GM19463 (cell line): ENCODE data around the gene DMC1.
"Not testable (repeated sequence)": the region's sequence is repeated elsewhere in the genome, so short reads cannot be mapped to it uniquely, and the experiment has no call there.

Experiments used
- ATAC-seq: cut with Tn5 transposase; IDR thresholded peaks from one replicate; pipeline ENCODE4 v1.9.1; 2021; ENCODE audit warnings: mild to moderate bottlenecking, moderate library complexity; ENCODE audit not compliant: unreplicated experiment

DMC1 gene

GRCh38 chr22:38470179-38470578, 99.8 kb downstream of the DMC1 start:
- ATAC-seq, result not testable (repeated sequence)

- ATAC-seq, result no peak
Measured at GRCh38 chr22:38469306-38469781, 100.6 kb downstream of the DMC1 start.
